ENCODE results near the gene ZNF69. TPM values are rescaled to one million over a fixed set of nuclear protein-coding genes. Genes with fewer than 3 reads are reported as not detected.
A peak's percentile ranks its signal among the peaks of the same experiment; 100 is the strongest.

Gene ZNF69
- total and polyA plus RNA-seq, 2 of the 13 experiments (the other 11 are each of a cell fraction or from before 2014, with no cell fraction given) = 9.6 to 21.0 TPM

- TF ChIP-seq, protein P1, sequence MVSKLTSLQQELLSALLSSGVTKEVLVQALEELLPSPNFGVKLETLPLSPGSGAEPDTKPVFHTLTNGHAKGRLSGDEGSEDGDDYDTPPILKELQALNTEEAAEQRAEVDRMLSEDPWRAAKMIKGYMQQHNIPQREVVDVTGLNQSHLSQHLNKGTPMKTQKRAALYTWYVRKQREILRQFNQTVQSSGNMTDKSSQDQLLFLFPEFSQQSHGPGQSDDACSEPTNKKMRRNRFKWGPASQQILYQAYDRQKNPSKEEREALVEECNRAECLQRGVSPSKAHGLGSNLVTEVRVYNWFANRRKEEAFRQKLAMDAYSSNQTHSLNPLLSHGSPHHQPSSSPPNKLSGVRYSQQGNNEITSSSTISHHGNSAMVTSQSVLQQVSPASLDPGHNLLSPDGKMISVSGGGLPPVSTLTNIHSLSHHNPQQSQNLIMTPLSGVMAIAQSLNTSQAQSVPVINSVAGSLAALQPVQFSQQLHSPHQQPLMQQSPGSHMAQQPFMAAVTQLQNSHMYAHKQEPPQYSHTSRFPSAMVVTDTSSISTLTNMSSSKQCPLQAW (CRISPR knock-in tag; IDR thresholded peaks at IDR 0.05) = peak; percentile 56
- TF ChIP-seq NCOA2 (CRISPR knock-in tag; IDR thresholded peaks at IDR 0.05) (peak; percentile 55), BORCS8-MEF2B (CRISPR knock-in tag; IDR thresholded peaks at IDR 0.05) (peak; percentile 64; the same call in 1 of the 2 replicates), TCF12 (IDR thresholded peaks at IDR 0.05) (no peak), TCF12 (CRISPR knock-in tag; IDR thresholded peaks at IDR 0.05) (no peak), WIZ (CRISPR knock-in tag; IDR thresholded peaks at IDR 0.05) (peak; percentile 74; the same call in 1 of the 2 replicates), ZNF747 (CRISPR knock-in tag; IDR thresholded peaks at IDR 0.05; ENCODE audit: borderline replicate concordance) (peak; percentile 87), KMT2A (CRISPR knock-in tag; IDR thresholded peaks at IDR 0.05) (peak; percentile 56; the same call in 1 of the 2 replicates), FIP1L1 (IDR thresholded peaks at IDR 0.05; ENCODE audit: borderline replicate concordance, insufficient read depth, low read depth, low read length) (0 out of 2 replicates have a peak, but pooled peaks have one; percentile 49), ZNF564 (CRISPR knock-in tag; IDR thresholded peaks at IDR 0.05) (peak; percentile 79), ERF (CRISPR knock-in tag; IDR thresholded peaks at IDR 0.05) (peak; percentile 40; the same call in 1 of the 2 replicates), ZNF260 (CRISPR knock-in tag; IDR thresholded peaks at IDR 0.05; ENCODE audit: borderline replicate concordance, low read depth) (no peak), ZFP82 (CRISPR knock-in tag; IDR thresholded peaks at IDR 0.05; ENCODE audit: borderline replicate concordance) (peak; percentile 41; the same call in 1 of the 2 replicates), MAZ (IDR thresholded peaks at IDR 0.05; ENCODE audit: borderline replicate concordance, low read depth, low read length) (no peak), MAZ (CRISPR knock-in tag; IDR thresholded peaks at IDR 0.05; ENCODE audit: low read depth) (peak; percentile 78), NR2F6 (IDR thresholded peaks at IDR 0.05) (peak; percentile 46), NR2F6 (CRISPR knock-in tag; IDR thresholded peaks at IDR 0.05) (peak; percentile 75), KLF9 (CRISPR knock-in tag; IDR thresholded peaks at IDR 0.05; ENCODE audit: low read depth) (no peak; the same call in 1 of the 2 replicates)
- TF ChIP-seq, protein P2, sequence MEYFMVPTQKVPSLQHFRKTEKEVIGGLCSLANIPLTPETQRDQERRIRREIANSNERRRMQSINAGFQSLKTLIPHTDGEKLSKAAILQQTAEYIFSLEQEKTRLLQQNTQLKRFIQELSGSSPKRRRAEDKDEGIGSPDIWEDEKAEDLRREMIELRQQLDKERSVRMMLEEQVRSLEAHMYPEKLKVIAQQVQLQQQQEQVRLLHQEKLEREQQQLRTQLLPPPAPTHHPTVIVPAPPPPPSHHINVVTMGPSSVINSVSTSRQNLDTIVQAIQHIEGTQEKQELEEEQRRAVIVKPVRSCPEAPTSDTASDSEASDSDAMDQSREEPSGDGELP (IDR thresholded peaks at IDR 0.05; ENCODE audit: borderline replicate concordance, low read depth) = 0 out of 2 replicates have a peak, but pooled peaks have one; percentile 25
- TF ChIP-seq, protein P3, sequence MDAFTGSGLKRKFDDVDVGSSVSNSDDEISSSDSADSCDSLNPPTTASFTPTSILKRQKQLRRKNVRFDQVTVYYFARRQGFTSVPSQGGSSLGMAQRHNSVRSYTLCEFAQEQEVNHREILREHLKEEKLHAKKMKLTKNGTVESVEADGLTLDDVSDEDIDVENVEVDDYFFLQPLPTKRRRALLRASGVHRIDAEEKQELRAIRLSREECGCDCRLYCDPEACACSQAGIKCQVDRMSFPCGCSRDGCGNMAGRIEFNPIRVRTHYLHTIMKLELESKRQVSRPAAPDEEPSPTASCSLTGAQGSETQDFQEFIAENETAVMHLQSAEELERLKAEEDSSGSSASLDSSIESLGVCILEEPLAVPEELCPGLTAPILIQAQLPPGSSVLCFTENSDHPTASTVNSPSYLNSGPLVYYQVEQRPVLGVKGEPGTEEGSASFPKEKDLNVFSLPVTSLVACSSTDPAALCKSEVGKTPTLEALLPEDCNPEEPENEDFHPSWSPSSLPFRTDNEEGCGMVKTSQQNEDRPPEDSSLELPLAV (CRISPR knock-in tag; conservative IDR thresholded peaks at IDR 0.05; ENCODE audit: low read depth) = no peak
These were observed at the start of gene ZNF69 (continued) for GRCh38 chr19:11887611-11888531.
